Suppressor macrophage treated with lipopolysaccharide for 1 hour (primary cell): ENCODE data around the gene SLC7A6OS.

ENCODE experiments used
- DNase-seq, 3 donors: peaks; one replicate each; pipeline ENCODE4 v3.0.0-alpha.2; 2020 to 2022

SLC7A6OS gene

DNA sequence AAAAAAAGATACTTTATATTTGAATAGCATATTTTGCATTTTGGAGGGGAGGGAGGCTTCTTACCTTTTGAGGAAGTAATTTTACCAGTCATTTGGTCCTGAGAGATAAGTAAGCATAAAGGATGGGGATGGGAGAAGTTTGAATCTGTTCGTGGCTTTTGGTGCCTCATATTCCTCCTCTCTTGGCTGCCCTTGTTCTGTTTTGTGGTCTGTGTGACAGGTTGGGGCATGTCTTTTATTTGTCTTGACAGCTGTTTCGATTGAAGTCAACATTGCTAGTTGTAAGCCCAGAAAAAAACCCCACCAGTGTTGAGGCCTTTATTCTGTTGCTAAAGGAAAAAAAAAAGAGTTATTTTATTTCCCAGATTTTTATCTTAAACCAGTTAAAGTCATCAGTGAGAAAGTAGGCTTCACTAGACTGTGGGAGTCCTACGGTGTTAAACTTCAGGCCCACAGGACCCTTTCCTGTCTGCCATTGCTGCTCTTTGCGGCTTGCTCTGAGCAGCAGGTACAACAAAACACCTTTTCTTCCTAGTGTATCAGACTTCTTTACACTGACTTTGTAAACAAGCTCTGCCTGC, 35.0 kb downstream of the SLC7A6OS start:
- no peak for DNase-seq

DNA sequence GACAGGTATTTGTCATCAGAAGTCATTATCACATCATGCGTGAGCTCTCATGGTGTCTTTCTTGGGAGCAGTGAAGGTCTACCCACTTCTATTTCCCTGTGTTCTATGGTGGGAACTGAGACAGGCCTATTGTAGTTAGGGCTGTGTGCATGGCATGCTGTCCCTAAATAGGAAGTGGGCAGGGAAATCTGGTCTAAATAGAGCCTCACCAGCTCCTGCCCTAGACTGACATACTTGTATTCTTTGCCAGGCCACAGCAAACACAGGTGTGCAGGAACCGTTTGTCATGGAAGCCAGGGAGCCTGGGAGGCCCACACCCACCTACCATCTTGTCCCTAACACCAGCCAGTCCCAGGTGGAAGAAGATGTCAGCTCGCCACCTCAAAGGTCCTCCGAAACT, 36.3 kb downstream of the SLC7A6OS start:
- no peak for DNase-seq

DNA sequence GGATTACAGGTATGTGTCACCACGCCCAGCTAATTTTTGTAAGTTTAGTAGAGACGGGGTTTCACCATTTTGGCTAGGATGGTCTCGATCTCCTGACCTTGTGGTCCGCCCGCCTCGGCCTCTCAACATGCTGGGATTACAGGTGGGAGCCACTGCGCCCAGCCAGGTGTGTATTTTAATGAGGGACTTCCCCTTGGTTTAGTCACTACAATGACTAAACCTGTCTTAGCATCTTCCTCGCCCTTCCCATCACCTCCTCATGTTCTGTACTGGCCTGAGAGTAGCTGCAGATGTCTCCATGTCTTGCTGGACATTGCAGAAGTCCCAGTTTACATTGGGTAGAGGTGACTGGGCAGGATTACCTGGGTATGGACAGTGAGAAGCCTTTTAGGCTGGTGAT, 36.9 kb downstream of the SLC7A6OS start:
- DNase-seq: no peak

DNA sequence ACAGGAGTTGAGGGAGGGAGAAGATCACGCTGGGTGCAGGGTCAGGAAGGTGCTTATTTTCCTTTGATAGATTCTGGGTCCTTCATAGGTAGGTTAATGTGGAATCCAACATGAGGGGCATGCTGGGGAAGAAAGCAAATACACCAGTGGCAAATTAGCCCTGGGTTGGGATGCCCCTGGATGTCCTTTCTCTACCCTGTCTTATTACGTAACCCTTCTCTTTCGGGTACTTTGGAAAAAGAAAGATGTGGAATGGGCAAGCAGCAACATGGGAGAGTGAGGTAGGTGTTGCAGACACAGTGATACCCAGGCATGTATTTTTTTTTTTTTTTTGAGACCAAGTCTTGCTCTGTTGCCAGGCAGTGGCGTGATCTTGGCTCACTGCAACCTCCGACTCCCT, 37.3 kb downstream of the SLC7A6OS start:
- DNase-seq: no peak

DNA sequence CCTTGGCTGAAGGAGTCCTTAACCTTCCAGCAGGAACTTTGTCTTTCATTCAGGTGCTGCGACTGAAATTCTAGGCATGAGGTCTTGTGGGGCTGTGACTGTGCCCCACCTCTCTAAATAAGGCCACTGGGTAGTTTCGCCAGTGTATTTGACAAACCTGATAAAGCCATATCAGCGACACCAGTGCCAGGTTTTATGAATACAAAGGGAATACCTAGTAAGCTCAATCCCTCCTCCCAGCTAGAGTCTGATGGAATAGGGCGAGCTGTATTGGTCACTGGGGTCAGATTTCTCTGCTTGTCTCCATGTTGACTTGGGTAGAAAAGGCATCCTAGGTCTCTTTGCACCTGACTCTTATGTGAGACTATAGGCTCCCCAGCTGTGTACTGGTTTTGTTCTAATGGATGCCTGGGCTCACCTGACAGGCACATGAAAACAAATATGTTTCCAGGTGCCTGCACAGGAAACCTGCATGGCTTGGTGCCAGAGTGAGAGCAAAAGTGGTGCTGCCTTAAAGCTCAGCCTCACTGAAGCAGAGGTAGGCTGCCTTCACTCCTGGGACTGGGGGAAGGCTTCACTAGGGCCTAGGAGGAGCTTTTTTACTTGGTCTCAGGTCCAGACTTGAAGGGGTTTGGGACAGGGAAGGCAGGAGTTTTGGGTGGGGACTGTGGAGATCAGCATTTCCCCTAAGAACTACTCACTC, 38.1 kb downstream of the SLC7A6OS start:
- no peak for DNase-seq

DNA sequence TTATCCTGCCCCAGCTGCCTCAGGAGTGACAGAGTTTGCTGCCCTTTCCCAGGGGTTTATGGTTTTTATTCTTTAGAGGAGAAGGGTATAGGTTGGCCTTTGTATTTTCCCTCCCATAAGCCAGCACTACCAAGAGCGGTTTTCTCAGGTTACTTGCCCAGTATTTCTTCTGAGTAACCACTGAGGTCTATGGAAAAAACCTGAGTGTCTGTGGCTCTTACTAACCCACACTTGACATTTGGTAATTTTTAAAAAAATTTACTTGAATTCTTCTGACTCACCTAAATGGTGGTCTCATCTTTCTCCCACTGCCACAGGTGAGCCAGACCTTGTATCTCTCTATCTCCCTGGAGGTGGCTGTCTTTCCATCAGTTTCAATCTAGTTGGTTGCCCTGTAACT, 40.4 kb downstream of the SLC7A6OS start:
- DNase-seq: no peak

DNA sequence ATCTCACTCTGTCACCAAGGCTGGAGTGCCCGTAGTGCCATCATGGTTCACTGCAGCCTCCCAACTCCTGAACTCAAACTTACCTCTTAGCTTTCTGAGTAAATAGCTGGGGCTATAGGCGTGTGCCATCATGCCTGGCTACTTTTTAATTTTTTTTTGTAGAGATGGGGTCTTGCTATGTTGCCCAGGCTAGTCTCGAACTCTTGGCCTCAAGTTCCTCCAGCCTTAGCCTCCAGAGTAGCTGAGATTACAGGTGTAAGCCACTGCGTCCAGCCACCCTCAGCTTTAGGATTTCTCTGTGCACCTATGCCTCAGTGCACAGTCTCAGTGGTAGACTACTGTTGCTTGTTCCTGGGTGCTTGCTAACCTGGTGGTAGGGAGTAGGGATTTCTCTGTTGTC, 41.0 kb downstream of the SLC7A6OS start:
- no peak for DNase-seq

DNA sequence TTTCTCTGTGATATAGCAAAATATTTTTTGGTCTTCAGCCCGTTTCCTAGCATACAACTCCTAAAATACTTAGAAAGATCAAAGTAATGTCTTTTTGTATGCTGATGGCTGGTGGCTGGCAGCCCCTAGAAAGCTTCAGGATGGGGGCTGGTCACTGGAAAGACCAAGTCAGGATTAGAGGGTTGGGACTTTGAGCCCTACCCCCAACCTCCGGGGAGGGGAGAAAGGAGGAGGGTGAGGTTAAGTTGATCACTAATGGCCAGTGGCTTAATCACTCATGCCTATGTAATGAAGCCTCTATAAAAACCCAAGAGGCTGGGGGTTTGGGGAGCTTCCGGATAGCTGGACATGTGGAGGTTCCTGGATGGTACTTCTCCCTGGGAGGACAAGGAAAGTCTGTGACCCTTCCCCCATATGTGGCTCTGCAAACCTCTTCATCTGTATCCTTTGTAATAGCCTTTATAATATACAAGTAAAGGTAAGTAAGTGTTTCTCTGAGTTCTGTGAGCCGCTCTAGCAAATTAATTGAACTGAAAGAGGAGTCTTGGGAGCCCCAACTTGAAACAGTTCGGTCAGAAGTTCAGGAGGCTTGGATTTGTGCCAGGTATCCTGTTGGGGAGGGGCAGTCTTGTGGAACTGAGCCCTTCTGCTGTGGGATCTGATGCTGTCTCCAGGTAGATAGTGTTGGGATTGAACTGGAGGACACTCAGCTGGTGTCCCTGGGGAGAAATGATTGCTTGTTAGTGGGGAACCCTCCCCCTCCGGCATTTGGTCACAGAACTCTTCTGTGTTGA, 42.9 kb downstream of the SLC7A6OS start:
- no peak for DNase-seq

DNA sequence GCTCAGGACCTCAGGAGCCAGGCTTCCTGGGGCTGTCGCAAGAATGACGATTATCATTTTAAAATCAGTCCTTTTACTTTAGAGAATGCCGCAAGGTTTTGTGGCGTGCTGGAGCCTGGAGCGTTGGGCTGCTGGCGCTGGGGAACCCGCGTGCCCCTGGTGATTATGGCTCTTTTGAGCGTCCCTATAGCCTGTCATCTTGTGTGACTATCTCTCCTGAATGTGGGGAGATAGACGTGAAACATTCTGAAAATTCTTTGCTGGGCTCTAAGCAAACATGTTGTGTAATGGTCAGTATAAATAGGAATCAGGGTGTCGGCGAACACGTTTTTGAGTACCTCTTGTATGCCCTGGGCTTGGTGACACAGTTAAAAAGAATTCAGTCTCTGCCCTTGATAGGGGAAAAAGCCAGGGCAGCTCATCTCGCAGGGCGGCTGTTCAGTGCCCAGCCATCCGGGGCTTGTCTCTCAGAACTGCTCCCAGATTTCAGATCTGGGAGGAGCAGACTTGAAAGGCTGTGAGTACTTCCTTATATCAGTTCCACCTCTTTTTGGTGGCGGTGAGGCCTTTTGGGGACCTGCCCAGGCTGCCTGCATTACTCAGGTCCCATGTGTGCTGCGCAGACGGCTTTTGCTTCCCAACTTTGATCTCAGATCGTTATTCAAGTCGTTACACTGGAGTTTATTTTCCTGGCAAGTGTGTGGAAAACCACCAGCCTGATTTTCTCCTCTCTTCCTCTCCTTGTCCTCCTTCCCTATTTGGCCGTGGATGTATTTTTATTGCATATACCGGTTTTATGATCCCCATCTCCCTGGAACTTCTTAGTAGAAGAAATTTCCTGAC, 45.4 kb downstream of the SLC7A6OS start:
- DNase-seq: peak; percentile 64 to 76 (median 71)

DNA sequence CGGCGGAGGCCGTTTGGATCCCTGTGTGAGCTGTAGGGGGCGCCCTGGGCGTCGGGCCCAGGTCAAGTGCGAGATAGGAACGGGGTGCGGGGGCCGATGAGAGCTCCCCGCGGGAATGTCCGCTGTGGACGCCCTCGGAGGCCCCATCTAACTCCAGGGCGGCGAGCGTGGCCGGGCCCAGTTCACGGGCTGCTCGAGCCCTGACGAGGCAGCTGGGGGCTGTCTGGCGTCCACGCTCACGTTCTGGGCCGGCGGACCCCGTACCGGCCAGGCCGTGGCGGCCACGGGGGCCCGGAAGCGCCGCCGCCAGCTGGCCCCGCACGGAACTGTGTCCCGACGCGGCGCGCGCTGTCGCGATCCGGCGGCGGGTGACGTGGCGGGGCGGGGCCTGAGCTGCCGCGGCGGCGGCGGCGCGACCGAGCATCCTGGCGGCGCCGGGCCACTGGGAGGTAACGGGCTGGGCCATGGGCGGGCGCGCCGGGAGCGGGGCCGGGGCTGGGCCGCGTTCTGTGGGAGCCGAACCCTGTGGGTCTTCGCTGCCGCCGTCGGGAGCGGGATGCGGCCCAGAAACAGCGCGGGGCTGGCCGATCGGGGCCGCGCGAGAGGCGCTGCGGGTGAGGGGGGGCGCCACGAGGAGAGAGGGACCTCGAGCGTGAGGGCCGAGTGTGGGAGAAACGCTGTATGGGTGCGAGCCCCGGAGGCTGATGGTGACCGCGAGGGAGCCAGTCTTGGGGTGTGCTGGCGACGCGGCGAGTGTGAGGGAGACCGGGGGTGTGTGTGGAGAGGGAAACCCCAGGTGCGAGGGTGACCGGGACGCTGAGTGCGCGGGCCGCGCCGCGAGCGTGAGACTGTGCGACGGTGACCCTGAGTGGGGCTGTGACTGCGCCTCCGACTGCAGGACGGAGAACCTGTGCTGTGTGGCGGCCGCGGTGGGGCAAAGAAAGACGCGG, 46.3 kb downstream of the SLC7A6OS start, which contains the start of gene SLC7A6:
Gene SLC7A6 (plus strand): TSS at position 399 of the 950 bp plus-strand sequence. CDS start 10,201 bp downstream, outside the sequence.
- DNase-seq: peak; percentile 88 to 95 (median 93)

DNA sequence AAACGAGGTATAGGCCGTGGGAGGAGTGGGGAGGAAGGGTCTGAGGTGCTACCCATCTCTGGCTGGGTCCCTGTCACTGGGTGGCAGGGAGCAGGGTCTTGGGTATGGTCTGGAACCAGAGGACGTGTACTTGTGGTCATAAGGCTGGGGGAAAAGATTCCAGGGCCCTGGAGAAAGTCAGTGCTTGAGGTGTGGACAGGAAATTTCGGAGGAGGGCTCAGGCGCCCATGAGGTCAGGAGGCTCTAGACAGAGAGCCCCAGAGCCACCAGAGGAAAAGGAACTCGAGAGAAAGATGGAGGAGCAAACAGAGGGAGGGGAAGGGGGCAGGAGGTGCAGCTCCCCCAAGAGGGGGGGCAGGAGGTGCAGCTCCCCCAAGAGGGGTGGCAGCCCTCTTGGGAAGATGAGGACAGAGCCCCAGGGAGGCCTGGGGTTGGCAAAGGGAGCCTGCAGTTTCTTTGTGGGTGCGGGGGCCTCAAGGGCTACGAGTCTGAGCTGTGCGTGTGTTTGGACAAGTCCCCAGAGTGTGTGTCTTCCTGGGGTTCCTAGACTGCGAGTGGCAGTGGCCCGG, 47.1 kb downstream of the SLC7A6OS start:
- DNase-seq: no peak

GRCh38 chr16:68259007-68259825, 51.5 kb downstream of the SLC7A6OS start:
- peak; percentile 63 to 72 (median 70) for DNase-seq

DNA sequence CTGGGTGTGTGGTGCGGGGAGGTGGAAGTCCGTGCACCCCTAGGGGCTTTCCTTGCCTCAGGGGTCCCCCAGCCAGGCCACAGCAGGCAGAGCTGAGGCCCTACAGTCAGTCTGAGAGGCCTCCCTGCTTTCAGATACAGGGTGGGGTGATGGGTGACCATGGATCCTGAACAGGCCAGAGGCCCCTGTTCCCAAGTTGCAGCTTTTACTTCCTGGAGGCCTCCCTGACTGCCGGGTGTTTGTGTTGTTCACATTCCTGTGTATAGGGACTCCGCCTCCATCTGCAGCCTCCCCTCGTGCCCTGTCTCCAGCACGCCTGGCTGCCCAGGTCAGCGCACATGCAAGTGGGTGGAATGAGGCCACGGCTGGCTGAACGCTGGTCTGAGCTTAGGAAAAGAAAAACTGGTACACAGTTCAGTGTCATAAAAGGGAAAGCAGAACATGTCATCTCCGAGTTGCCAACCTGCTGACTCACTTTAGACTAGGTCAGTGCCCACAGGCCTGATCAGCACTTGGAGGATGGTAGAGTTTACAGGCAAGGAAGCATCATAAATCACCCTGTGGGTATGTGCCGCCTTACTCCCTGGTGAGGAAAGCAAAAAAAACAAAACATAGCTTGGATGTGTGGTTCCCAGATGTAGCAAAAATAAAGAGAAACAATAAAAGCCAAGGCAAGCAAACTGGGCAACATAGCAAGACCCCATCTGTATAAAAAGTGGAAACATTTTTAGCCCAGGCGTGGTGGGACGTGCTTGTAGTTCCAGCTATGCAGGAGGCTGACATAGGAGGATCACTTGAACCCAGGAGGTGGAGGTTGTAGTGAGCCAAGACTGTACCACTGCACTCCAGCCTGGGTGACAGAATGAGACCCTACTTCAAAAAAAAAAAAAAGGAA, 52.6 kb downstream of the SLC7A6OS start:
- DNase-seq: peak; percentile 80 to 91 (median 86)

DNA sequence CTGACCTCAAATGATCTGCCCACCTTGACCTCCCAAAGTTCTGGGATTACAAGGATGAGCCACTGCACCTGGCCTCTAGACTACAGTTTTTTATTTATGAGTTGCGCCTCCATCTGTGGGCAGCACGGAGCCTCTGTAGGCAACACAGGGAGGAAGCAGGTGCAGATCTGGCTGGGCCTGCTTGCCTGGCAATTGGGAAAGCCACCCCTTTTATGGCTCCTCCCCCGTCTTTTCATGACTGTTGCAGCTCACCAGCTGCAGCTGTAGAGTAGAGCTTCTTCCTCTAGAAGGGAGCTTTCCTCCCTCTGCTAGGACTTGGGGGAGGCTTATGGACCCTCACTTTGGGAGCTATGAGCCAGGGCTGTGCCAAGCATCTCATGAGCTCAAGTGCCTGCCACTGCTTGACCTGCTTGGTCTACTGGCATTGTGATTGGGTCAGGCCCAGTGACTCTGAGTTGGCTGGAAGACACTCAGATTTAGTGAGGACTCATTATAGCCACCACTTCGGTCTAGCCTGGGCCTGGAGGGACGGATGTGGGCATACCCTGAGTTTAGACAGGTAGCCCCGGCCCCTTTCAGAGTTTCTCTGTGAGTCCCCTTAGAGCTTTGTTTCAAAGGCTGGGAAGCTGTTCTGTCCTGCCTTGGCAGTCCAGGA, 53.4 kb downstream of the SLC7A6OS start:
- peak; percentile 48 to 61 (median 52) for DNase-seq

DNA sequence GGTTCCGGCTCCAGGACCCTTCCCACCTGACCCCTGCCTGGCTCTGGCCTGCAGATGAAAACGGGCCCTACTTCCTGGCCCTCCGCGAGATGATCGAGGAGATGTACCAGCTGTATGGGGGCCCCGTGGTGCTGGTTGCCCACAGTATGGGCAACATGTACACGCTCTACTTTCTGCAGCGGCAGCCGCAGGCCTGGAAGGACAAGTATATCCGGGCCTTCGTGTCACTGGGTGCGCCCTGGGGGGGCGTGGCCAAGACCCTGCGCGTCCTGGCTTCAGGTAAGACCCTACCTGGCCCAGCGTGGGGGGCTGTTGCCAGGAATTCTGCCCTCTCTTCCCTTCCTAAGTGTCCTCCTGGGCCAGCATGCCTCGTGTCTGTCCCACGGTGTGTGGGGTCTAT, 55.0 kb downstream of the SLC7A6OS start:
- no peak for DNase-seq

DNA sequence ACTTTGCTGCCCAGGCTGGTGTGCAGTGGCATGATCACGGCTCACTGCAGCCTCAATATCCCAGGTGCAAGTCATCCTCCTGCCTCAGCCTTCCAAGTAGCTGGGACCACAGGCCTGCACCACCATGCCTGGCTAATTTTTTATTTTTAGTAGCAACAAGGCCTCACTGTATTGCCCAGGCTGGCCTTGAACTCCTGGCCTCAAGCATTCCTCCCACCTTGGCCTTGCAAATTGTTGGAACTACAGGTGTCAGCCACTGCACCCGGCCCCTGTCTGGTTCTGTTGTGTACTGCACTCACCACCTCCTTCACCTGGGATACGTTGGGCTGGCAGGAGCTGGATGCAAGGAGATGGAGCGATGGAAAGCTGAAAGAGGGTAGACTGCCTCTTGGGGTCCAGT, 57.0 kb downstream of the SLC7A6OS start:
- DNase-seq: no peak

GRCh38 chr16:68252383-68252782, 58.4 kb downstream of the SLC7A6OS start:
- DNase-seq: no peak

- no peak for DNase-seq
Measured at GRCh38 chr16:68251832-68252231, 58.9 kb downstream of the SLC7A6OS start.

GRCh38 chr16:68250951-68251350, 59.8 kb downstream of the SLC7A6OS start:
- DNase-seq: no peak
